Measurements from ENCODE around the gene ALG12.

ALG12 gene

DNA sequence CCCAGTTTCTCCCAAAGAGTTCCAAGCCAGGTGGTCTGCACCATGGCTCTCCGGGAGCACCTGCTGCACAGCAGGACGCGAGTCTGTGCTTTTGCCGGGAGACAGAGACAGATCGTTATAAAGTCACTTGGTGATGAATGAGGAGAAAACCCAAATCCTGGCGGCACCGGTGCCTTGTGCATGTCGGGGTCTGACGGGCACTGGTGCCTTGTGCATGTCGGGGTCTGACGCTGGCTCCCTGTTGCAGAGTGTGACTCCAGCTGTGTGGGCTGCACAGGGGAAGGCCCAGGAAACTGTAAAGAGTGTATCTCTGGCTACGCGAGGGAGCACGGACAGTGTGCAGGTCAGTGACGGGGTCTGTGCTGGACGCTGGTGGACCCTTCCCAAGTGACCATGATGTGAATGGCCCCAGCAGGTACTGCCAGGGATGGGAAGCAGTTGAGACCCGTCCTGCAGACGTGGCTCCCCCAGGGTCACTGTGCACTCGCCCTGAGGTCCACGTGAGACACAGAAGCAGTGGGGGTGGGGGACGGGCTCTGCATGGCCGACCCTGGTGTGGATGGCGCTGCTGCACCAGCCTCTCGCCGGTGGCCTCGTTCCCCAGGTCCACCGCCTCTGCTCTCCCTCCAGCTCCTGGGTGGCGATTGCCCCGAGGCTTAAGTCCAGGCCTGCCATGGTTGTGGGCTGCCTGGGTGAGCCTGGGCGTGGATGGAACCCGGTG lies 6.0 kb upstream of the ALG12 start:
- Mint-ChIP-seq H3K36me3 (ENCODE audit: low read depth) (peaks cover 34% of the 10 kb centered on the region), H3K27ac (peak overlapping the region; percentile 15), H3K4me3 (no peak overlapping the region), H3K27me3 (ENCODE audit: low read depth) (no peaks in the 10 kb centered on the region), H3K9me3 (no peaks in the 10 kb centered on the region), H3K4me1 (ENCODE audit: low read depth) (peaks cover 23% of the 10 kb centered on the region)
- DNase-seq (ENCODE audit: low spot score), result no peak

DNA sequence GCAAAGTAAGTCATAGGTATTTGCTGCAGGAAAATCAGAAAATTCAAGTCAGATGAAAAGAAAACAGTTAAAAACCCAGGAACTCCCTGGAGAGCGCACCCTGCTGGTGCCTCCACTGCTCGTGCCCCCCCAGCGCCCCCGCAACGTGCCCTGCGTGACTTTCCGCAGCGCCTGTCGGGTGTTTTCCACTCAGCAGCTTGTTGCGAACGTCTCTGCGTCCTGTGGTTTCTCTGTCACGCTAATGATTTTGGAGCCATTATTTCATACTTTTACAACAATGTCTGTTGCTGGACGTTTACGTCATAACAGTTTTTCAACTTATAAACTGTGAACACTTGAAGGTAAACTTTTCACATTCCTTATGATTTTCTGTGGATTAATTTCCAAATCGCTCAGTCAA lies 5.2 kb upstream of the ALG12 start:
- Mint-ChIP-seq H3K36me3 (ENCODE audit: low read depth) (peaks cover 34% of the 10 kb centered on the region), H3K27me3 (ENCODE audit: low read depth) (no peaks in the 10 kb centered on the region), H3K4me3 (no peak overlapping the region), H3K4me1 (ENCODE audit: low read depth) (peaks cover 24% of the 10 kb centered on the region), H3K9me3 (no peaks in the 10 kb centered on the region), H3K27ac (no peak overlapping the region)
- DNase-seq (ENCODE audit: low spot score), result no peak

DNA sequence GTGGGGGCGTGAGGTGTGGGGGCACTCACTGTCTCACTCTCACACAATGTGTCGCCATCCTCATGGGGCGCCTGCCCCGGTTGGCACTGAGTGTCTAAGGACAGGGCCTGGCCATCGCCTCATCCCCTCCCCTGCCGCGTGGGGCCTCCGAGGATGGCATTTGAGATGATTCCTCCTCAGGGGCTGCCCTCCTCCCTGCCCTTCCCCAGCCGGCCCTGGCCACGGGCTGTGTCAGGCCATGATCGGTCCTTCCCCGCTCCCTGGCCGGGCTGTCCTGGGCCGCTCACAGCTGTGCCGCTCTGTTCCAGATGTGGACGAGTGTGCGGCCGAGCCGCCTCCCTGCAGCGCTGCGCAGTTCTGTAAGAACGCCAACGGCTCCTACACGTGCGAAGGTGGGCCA lies 4.7 kb upstream of the ALG12 start:
- H3K4me1 Mint-ChIP-seq (ENCODE audit: low read depth), result peaks cover 24% of the 10 kb centered on the region
- no peaks in the 10 kb centered on the region for H3K27me3 Mint-ChIP-seq (ENCODE audit: low read depth)
- no peak for DNase-seq (ENCODE audit: low spot score)
- H3K36me3 Mint-ChIP-seq (ENCODE audit: low read depth), result peaks cover 34% of the 10 kb centered on the region
- H3K4me3 Mint-ChIP-seq, result no peak overlapping the region
- no peaks in the 10 kb centered on the region for H3K9me3 Mint-ChIP-seq
- no peak overlapping the region for H3K27ac Mint-ChIP-seq

DNA sequence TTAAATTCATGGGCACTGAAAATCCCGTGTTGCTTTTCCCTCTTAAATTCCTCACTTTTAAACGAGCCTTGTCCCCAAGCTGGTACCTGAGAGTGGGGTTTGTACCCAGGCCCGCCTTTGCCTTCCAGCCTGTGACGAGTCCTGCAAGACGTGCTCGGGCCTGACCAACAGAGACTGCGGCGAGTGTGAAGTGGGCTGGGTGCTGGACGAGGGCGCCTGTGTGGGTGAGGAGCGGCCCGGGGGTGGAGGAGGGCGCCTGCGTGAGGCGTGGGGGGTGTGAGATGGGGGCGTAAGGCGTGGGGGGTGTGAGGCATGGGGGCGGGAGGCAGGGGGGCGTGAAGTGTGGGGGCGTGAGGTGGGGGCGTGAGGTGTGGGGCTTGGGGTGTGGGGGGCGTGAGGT lies 4.2 kb upstream of the ALG12 start:
- peaks cover 24% of the 10 kb centered on the region for H3K4me1 Mint-ChIP-seq (ENCODE audit: low read depth)
- DNase-seq (ENCODE audit: low spot score), result no peak
- H3K9me3 Mint-ChIP-seq, result no peaks in the 10 kb centered on the region
- H3K27me3 Mint-ChIP-seq (ENCODE audit: low read depth), result no peaks in the 10 kb centered on the region
- no peak overlapping the region for H3K4me3 Mint-ChIP-seq
- H3K36me3 Mint-ChIP-seq (ENCODE audit: low read depth), result peaks cover 34% of the 10 kb centered on the region
- no peak overlapping the region for H3K27ac Mint-ChIP-seq

DNA sequence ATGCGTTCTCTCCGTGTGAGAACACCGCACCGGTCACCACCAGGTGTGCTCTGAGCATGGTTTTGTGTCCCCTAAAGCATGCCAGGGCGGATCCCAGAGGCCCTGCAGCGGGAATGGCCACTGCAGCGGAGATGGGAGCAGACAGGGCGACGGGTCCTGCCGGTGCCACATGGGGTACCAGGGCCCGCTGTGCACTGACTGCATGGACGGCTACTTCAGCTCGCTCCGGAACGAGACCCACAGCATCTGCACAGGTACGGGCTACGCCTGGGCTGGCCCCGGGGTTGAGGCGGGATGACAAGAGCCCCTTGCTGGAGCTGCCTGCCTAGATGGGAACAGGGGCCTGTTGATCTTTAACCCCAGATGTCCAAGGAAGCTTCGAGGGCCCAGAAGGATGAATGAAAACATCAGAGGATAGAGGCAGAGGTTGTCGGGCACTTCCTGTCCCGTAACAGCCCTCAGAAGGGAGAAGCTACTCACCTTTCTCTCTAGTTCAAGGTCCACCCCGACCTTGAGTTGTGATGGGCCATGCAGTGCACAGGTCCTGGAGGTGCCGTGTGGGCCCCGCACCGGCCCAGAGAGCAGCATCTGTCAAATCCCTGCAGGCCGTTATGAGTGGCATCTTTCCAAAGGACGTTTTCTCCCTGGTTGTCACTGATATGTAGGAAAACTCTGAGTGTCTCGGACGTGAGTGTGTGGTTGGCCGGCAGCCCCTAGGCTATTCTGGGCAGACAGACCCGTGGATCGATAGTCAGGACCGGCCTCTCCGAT lies 3.5 kb upstream of the ALG12 start:
- Mint-ChIP-seq H3K4me1 (ENCODE audit: low read depth) (peaks cover 26% of the 10 kb centered on the region), H3K4me3 (no peak overlapping the region)
- no peak for DNase-seq (ENCODE audit: low spot score)

DNA sequence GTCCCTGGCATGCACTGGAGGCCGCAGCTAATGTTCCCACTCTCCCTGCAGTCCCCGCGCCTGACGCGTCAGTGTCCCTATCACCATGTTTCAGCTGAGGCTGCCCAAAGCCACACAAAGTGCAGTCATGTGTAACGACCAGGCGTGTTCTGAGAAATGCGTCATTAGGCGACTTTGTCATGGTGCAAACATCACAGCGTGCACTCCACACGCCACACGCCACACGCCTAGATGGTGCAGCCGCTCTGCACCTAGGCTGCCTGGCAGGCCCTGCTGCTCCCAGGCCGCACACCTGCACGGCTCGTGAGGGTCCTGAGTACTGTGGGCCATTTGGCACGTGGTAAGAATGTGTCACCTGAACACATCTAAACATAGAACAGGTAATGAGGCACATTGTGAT lies 2.6 kb upstream of the ALG12 start:
- Mint-ChIP-seq H3K27me3 (ENCODE audit: low read depth) (no peaks in the 10 kb centered on the region), H3K27ac (peak overlapping the region; percentile 22), H3K4me3 (peak overlapping the region; percentile 41), H3K36me3 (ENCODE audit: low read depth) (peaks cover 27% of the 10 kb centered on the region), H3K4me1 (ENCODE audit: low read depth) (peaks cover 22% of the 10 kb centered on the region), H3K9me3 (no peaks in the 10 kb centered on the region)
- DNase-seq (ENCODE audit: low spot score), result no peak

More for the DNA sequence above, 3.5 kb upstream of the ALG12 start:
- no peaks in the 10 kb centered on the region for H3K9me3 Mint-ChIP-seq
- H3K27ac Mint-ChIP-seq, result no peak overlapping the region
- no peaks in the 10 kb centered on the region for H3K27me3 Mint-ChIP-seq (ENCODE audit: low read depth)
- H3K36me3 Mint-ChIP-seq (ENCODE audit: low read depth), result peaks cover 30% of the 10 kb centered on the region

DNA sequence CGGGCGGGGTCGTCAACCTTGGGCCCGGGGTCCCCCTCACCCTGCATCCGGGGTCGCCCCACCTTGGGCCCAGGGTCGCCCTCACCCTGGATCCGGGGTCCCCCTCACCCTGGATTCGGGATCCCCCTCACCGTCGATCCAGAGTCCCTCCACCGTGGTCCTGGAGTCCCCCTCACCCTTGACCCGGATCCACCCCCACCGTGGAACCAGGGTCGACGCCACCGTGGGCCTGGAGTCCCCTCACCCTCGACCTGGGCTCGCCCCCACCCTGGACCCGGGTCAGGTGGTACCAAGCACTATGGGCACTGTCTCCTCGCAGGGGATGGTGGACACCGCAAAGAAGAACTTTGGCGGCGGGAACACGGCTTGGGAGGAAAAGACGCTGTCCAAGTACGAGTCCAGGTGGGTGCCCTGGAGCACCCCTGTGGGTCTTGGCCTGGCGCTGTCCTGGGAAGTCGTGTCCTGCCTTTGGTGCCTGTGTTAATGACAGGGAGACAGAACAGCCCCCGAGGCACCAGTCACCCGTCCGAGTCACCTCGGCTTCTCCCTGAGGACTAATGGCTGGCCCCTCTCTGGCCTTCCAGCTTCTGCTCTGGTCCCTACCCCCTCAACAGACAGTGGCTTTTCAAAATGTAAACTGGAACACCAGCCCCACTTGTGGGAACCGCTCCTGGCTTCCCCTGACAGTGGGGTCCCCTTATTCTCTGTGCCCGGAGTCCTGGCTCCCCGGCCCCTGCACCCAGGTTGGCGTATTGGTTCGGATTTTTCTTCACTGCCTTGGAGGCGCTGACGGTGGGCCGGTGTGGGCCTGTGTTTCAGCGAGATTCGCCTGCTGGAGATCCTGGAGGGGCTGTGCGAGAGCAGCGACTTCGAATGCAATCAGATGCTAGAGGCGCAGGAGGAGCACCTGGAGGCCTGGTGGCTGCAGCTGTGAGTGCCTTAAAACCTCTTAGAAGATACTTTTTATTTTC lies 958 bp upstream of the ALG12 start:
- H3K4me1 Mint-ChIP-seq (ENCODE audit: low read depth), result peaks cover 15% of the 10 kb centered on the region
- no peak for DNase-seq (ENCODE audit: low spot score)
- peak overlapping the region; percentile 80 for H3K4me3 Mint-ChIP-seq
- H3K36me3 Mint-ChIP-seq (ENCODE audit: low read depth), result peaks cover 22% of the 10 kb centered on the region
- peak overlapping the region; percentile 57 for H3K27ac Mint-ChIP-seq
- H3K9me3 Mint-ChIP-seq, result no peaks in the 10 kb centered on the region
- no peaks in the 10 kb centered on the region for H3K27me3 Mint-ChIP-seq (ENCODE audit: low read depth)

DNA sequence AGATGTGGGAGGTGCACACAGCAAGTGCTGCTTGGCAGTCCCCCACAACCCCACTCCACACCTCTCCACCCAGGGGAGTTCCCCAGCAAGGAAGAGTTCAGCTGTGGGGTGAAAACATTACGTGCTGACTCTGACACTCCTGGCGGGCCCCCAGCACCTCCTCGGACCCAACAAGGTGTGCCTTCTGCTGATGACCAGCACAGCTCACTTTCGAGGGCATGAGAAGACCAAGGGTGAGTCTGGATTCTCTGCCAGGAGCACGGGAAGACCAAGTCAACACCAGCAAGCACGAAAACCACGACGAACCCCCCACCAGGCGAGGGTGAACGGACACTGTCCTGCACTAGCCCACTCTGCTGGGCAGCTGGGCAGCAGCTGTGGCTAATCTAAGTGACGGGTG lies 1.4 kb downstream of the ALG12 start:
- Mint-ChIP-seq H3K9me3 (no peaks in the 10 kb centered on the region), H3K36me3 (ENCODE audit: low read depth) (peaks cover 17% of the 10 kb centered on the region), H3K4me3 (peak overlapping the region; percentile 88), H3K27me3 (ENCODE audit: low read depth) (no peaks in the 10 kb centered on the region), H3K4me1 (ENCODE audit: low read depth) (peaks cover 15% of the 10 kb centered on the region), H3K27ac (peak overlapping the region; percentile 90)
- no peak for DNase-seq (ENCODE audit: low spot score)

DNA sequence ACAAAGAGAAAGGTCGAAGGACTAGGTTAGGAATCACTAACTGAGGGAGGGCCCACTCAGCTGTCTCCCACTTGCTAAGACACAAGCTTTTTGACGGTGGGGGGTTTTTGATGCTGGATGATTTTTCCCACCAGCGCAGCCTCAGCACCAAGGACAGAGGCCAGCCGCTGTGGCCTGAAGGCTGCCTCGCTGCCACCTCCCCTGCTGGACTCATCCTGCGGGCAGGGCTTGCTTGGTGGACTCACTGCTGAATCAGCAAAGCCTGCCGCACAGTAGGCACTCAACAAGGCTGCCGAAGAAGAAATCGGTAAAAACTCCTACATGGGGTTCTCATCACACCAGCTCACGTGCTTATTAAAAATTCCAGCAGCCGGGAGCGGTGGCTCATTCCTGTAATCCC lies 2.6 kb downstream of the ALG12 start:
- H3K9me3 Mint-ChIP-seq, result no peaks in the 10 kb centered on the region
- H3K27me3 Mint-ChIP-seq (ENCODE audit: low read depth), result no peaks in the 10 kb centered on the region
- H3K4me1 Mint-ChIP-seq (ENCODE audit: low read depth), result peaks cover 15% of the 10 kb centered on the region
- DNase-seq (ENCODE audit: low spot score), result no peak
- no peak overlapping the region for H3K4me3 Mint-ChIP-seq
- no peak overlapping the region for H3K27ac Mint-ChIP-seq
- peaks cover 12% of the 10 kb centered on the region for H3K36me3 Mint-ChIP-seq (ENCODE audit: low read depth)

DNA sequence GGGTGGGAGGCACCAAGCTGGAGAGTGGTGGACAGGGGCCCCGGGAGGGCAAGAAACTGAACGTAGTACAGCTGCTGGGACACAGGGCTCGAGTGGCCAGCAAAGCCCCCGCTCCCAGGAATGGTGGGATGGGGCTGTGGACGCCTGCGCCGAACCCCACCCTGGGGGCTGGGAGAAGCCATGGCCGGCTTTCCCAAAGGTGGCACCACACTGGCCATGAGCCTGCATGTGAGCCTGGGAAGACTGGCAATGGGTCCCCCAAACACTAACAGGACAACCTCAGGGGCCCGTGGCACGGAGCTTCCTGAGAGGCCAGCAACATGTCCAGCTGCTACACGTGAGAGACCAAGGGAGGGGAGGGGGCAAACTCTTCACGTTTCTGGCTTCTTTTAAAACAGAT lies 4.0 kb downstream of the ALG12 start:
- Mint-ChIP-seq H3K27ac (no peak overlapping the region), H3K9me3 (no peaks in the 10 kb centered on the region), H3K27me3 (ENCODE audit: low read depth) (no peaks in the 10 kb centered on the region), H3K4me1 (ENCODE audit: low read depth) (peaks cover 8% of the 10 kb centered on the region), H3K36me3 (ENCODE audit: low read depth) (peaks cover 9% of the 10 kb centered on the region), H3K4me3 (no peak overlapping the region)
- DNase-seq (ENCODE audit: low spot score), result no peak

DNA sequence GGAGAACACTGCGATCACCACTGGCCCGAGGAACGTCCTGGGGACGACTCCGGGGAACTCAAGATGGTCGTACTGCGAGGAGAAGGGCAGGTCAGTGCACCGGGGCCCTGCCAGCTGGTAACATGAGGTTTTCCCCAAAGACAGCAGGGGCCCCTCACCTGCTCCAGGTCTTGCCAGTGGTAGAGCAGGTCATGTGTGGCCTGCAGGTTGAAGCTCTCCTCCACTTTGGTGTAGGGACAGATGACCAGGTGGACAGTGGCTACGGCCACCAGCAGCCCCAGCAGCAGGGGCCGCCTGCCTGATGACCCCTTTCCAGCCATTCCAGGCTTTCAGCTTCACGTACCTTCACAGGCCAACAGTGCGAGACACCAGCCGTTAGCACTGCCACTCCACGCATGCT lies 4.8 kb downstream of the ALG12 start:
- Mint-ChIP-seq H3K36me3 (ENCODE audit: low read depth) (peaks cover 14% of the 10 kb centered on the region), H3K4me1 (ENCODE audit: low read depth) (peaks cover 7% of the 10 kb centered on the region), H3K27me3 (ENCODE audit: low read depth) (no peaks in the 10 kb centered on the region), H3K4me3 (no peak overlapping the region), H3K9me3 (no peaks in the 10 kb centered on the region), H3K27ac (no peak overlapping the region)
- no peak for DNase-seq (ENCODE audit: low spot score)

DNA sequence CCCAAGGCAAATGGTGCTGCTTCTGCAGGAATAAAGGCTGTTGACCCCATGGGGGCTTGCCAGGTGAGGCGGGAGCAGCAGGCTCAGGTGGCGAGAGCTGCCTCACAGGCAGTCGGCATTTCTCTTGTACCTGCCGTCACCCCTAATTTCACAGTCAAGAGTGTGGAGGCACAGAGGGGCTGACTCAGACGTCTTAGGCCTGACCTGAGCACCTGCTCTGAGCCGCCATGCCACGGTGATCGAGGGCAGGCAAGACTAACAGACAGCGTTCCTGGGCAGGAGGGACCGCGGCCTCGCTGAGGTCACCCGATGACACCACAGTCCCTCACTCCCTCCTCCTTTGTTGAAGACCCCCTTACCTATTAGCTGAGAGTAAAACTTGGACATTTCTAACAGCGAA lies 5.2 kb downstream of the ALG12 start:
- H3K27me3 Mint-ChIP-seq (ENCODE audit: low read depth), result no peaks in the 10 kb centered on the region
- no peaks in the 10 kb centered on the region for H3K9me3 Mint-ChIP-seq
- no peak overlapping the region for H3K4me3 Mint-ChIP-seq
- H3K4me1 Mint-ChIP-seq (ENCODE audit: low read depth), result peaks cover 7% of the 10 kb centered on the region
- DNase-seq (ENCODE audit: low spot score), result no peak
- no peak overlapping the region for H3K27ac Mint-ChIP-seq
- peaks cover 14% of the 10 kb centered on the region for H3K36me3 Mint-ChIP-seq (ENCODE audit: low read depth)

DNA sequence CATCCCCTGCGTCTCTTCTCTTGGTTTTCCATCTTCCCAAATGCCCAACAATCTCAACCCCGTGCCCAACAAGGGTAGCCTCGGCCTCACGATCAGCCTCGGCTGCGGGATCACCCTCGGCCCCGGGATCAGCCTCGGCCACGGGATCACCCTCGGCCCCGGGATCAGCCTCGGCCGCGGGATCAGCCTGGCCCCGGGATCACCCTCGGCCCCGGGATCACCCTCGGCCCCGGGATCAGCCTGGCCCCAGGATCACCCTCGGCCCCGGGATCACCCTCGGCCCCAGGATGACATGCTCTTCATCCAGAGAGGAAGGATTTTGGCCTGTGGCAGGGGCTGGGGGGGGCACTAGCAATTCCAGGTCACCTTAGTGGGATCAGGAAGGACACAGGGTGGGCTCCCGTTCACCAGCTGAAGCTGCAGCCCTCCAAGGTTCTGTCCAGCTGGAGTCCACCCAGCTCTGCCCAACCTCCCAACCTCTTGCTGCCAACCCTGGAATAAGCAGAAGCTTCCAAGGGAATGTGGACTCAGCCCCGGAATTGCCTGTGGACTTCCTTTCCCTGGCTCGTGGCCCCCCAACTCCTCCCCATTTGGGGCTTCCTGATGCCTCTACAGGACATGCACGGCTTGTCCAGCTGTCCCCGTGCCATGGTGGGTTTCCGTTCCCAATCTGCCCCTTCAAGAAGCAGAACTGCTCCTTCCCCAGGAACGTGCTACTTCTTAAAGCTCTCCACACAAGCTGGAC lies 6.2 kb downstream of the ALG12 start:
- Mint-ChIP-seq H3K4me1 (ENCODE audit: low read depth) (peaks cover 4% of the 10 kb centered on the region), H3K27ac (no peak overlapping the region), H3K9me3 (no peaks in the 10 kb centered on the region), H3K36me3 (ENCODE audit: low read depth) (peaks cover 21% of the 10 kb centered on the region), H3K27me3 (ENCODE audit: low read depth) (no peaks in the 10 kb centered on the region), H3K4me3 (no peak overlapping the region)
- no peak for DNase-seq (ENCODE audit: low spot score)
